ENCODE results near the gene ZDHHC20.

The ZDHHC20 gene

GRCh38 chr13:21399741-21400140, 59.4 kb downstream of the ZDHHC20 start:
- TF ChIP-seq CTCF (IDR thresholded peaks at IDR 0.05): no peak

- no peak for TF ChIP-seq CTCF (IDR thresholded peaks at IDR 0.05)
Observed at GRCh38 chr13:21395953-21396352, 63.1 kb downstream of the ZDHHC20 start.

- no peak for TF ChIP-seq CTCF (IDR thresholded peaks at IDR 0.05)
Observed at GRCh38 chr13:21389124-21389523, 70.0 kb downstream of the ZDHHC20 start.

GRCh38 chr13:21385710-21386109, 73.4 kb downstream of the ZDHHC20 start:
- TF ChIP-seq CTCF (IDR thresholded peaks at IDR 0.05): no peak

GRCh38 chr13:21383090-21383489, 76.0 kb downstream of the ZDHHC20 start:
- TF ChIP-seq CTCF (IDR thresholded peaks at IDR 0.05): no peak

- no peak for TF ChIP-seq CTCF (IDR thresholded peaks at IDR 0.05)
Observed at GRCh38 chr13:21372530-21372929, 86.6 kb downstream of the ZDHHC20 start.

- TF ChIP-seq CTCF (IDR thresholded peaks at IDR 0.05): no peak
Observed at GRCh38 chr13:21371011-21371410, 88.1 kb downstream of the ZDHHC20 start.

- TF ChIP-seq CTCF (IDR thresholded peaks at IDR 0.05): no peak
Observed at GRCh38 chr13:21365574-21365973, 93.5 kb downstream of the ZDHHC20 start.

Measured in LNCAP (cell line).